Neural cell (in vitro differentiated cells): ENCODE data around the gene PHTF2. TPM values are rescaled to one million over a fixed set of nuclear protein-coding genes. Genes with fewer than 3 reads are reported as not detected.

Experiments used
- H2AFZ ChIP-seq: fragments of 200-600, 300-800 bp; sonication (generic), shearing (Covaris generic); 2 replicates; pipeline ENCODE4 v1.6.0; 2014; ENCODE audit warnings: low read depth, mild to moderate bottlenecking, antibody characterized with exemption, low read length, moderate library complexity
- H3F3A ChIP-seq: fragments of 200-600 bp; shearing (Covaris generic); 2 replicates; pipeline ENCODE4 v1.6.1; 2016; ENCODE audit warnings: mild to moderate bottlenecking, moderate library complexity, mixed read lengths, antibody characterized with exemption, low read length; ENCODE audit not compliant: insufficient read depth, poor library complexity, severe bottlenecking
- H3K27ac ChIP-seq: fragments of 200-600, 300-800 bp; sonication (generic), shearing (Covaris generic); 2 replicates; pipeline ENCODE4 v1.5.1; 2014; ENCODE audit warnings: mild to moderate bottlenecking, low read length, moderate library complexity
- H3K27me3 ChIP-seq: fragments of 300-800, 200-600 bp; sonication (generic), shearing (Covaris generic); 2 replicates; pipeline ENCODE4 v1.6.0; 2014; ENCODE audit warnings: mild to moderate bottlenecking, low read depth, low read length, moderate library complexity; ENCODE audit not compliant: insufficient read depth
- H3K36me3 ChIP-seq: fragments of 300-800, 200-600 bp; sonication (generic), shearing (Covaris generic); 2 replicates; pipeline ENCODE4 v1.5.1; 2014; ENCODE audit warnings: mild to moderate bottlenecking, antibody characterized with exemption, low read length, moderate library complexity; ENCODE audit not compliant: insufficient read depth
- H3K4me2 ChIP-seq: fragments of 300-800, 200-600 bp; sonication (generic), shearing (Covaris generic); 2 replicates; pipeline ENCODE4 v1.6.0; 2014; ENCODE audit warnings: mild to moderate bottlenecking, low read length
- H3K4me3 ChIP-seq: fragments of 300-800, 200-600 bp; sonication (generic), shearing (Covaris generic); 2 replicates; pipeline ENCODE4 v1.5.1; 2014; ENCODE audit warnings: mild to moderate bottlenecking, low read length, moderate library complexity
- H3K79me2 ChIP-seq: fragments of 200-600 bp; shearing (Covaris generic); replicated peaks from 2 replicates; pipeline ENCODE4 v1.6.0; 2014; ENCODE audit warnings: mild to moderate bottlenecking, low read length, moderate library complexity; ENCODE audit not compliant: insufficient read depth
- H3K9ac ChIP-seq: fragments of 300-800, 200-600 bp; sonication (generic), shearing (Covaris generic); 2 replicates; pipeline ENCODE4 v1.6.1; 2016; ENCODE audit warnings: mild to moderate bottlenecking, low read length, mixed read lengths
- H3K9me2 ChIP-seq: fragments of 200-600 bp; shearing (Covaris generic); 2 replicates; pipeline ENCODE4 v1.6.1; 2016; ENCODE audit warnings: mild to moderate bottlenecking, low read length, mixed read lengths; ENCODE audit not compliant: insufficient read depth
- H3K9me3 ChIP-seq: fragments of 200-600, 300-800 bp; sonication (generic), shearing (Covaris generic); 2 replicates; pipeline ENCODE4 v1.6.1; 2016; ENCODE audit warnings: mild to moderate bottlenecking, mixed run types, low read length, moderate library complexity, mixed read lengths
- H4K20me1 ChIP-seq: fragments of 200-600 bp; shearing (Covaris generic); 2 replicates; pipeline ENCODE4 v1.6.1; 2016; ENCODE audit warnings: mild to moderate bottlenecking, mixed run types; ENCODE audit not compliant: insufficient read depth
- EP300 ChIP-seq: fragments of 450-650 bp; conservative IDR thresholded peaks from 2 replicates; pipeline ENCODE4 v1.6.1; 2014; ENCODE audit warnings: antibody characterized with exemption, mild to moderate bottlenecking, moderate library complexity; ENCODE audit not compliant: poor library complexity, severe bottlenecking
- EZH2 ChIP-seq: fragments of 200-600, 300-800 bp; shearing (Covaris generic), sonication (generic); IDR thresholded peaks from 2 replicates; pipeline ENCODE4 v1.6.1; 2014; ENCODE audit warnings: antibody characterized with exemption, low read length, borderline replicate concordance, mild to moderate bottlenecking; ENCODE audit not compliant: insufficient read depth, poor library complexity, severe bottlenecking
- MXI1 ChIP-seq: fragments of 450-650 bp; conservative IDR thresholded peaks from 2 replicates; pipeline ENCODE4 v1.6.1; 2014; ENCODE audit warnings: antibody characterized with exemption, mild to moderate bottlenecking; ENCODE audit not compliant: poor library complexity, severe bottlenecking
- POLR2AphosphoS5 ChIP-seq: IDR thresholded peaks from 2 replicates; pipeline ENCODE4 v1.6.1; 2012
- RAD21 ChIP-seq: fragments of 450-650 bp; conservative IDR thresholded peaks from 2 replicates; pipeline ENCODE4 v1.6.1; 2014; ENCODE audit warnings: antibody characterized with exemption, mild to moderate bottlenecking, moderate library complexity
- SMC3 ChIP-seq: fragments of 450-650 bp; conservative IDR thresholded peaks from 2 replicates; pipeline ENCODE4 v1.6.1; 2014; ENCODE audit warnings: antibody characterized with exemption, mild to moderate bottlenecking, moderate library complexity; ENCODE audit not compliant: poor library complexity
- TAF1 ChIP-seq: IDR thresholded peaks from 2 replicates; pipeline ENCODE4 v1.6.1; 2012; ENCODE audit warnings: low read depth
- polyA plus RNA-seq: library from polyadenylated mRNA; depleted of rRNA; stranded (reverse); fragments of >200 nt; gene quantifications from 2 replicates; pipeline ENCODE4 v1.2.3, GENCODE V29; 2014
- TF ChIP-seq, protein P1 (sequence below): fragments of 450-650 bp; IDR thresholded peaks from 2 replicates; pipeline ENCODE4 v1.5.1; 2014; ENCODE audit warnings: antibody characterized with exemption, mild to moderate bottlenecking, moderate library complexity; ENCODE audit not compliant: poor library complexity, severe bottlenecking
- TF ChIP-seq, protein P2 (sequence below): IDR thresholded peaks from 2 replicates; pipeline ENCODE4 v1.6.1; 2012; ENCODE audit warnings: borderline replicate concordance

The PHTF2 gene
- polyA plus RNA-seq, 1 donor from 2014 or later: 34.4 TPM

GRCh38 chr7:77822269-77822668 is 23.7 kb downstream of the PHTF2 start:
- Histone ChIP-seq H3K36me3 (no peaks in the 10 kb centered on the region), H3F3A (no peaks in the 10 kb centered on the region), H3K27ac (no peak overlapping the region), H3K9me3 (peaks cover 3% of the 10 kb centered on the region), H3K4me2 (no peak overlapping the region), H3K79me2 (peaks cover 4% of the 10 kb centered on the region), H2AFZ (no peak overlapping the region), H3K27me3 (no peaks in the 10 kb centered on the region), H4K20me1 (no peaks in the 10 kb centered on the region), H3K4me3 (no peak overlapping the region), H3K9me2 (no peaks in the 10 kb centered on the region), H3K9ac (no peak overlapping the region)
- TF ChIP-seq, protein P1, sequence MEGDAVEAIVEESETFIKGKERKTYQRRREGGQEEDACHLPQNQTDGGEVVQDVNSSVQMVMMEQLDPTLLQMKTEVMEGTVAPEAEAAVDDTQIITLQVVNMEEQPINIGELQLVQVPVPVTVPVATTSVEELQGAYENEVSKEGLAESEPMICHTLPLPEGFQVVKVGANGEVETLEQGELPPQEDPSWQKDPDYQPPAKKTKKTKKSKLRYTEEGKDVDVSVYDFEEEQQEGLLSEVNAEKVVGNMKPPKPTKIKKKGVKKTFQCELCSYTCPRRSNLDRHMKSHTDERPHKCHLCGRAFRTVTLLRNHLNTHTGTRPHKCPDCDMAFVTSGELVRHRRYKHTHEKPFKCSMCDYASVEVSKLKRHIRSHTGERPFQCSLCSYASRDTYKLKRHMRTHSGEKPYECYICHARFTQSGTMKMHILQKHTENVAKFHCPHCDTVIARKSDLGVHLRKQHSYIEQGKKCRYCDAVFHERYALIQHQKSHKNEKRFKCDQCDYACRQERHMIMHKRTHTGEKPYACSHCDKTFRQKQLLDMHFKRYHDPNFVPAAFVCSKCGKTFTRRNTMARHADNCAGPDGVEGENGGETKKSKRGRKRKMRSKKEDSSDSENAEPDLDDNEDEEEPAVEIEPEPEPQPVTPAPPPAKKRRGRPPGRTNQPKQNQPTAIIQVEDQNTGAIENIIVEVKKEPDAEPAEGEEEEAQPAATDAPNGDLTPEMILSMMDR: no peak
- TF ChIP-seq EZH2: no peak
- TF ChIP-seq, protein P2, sequence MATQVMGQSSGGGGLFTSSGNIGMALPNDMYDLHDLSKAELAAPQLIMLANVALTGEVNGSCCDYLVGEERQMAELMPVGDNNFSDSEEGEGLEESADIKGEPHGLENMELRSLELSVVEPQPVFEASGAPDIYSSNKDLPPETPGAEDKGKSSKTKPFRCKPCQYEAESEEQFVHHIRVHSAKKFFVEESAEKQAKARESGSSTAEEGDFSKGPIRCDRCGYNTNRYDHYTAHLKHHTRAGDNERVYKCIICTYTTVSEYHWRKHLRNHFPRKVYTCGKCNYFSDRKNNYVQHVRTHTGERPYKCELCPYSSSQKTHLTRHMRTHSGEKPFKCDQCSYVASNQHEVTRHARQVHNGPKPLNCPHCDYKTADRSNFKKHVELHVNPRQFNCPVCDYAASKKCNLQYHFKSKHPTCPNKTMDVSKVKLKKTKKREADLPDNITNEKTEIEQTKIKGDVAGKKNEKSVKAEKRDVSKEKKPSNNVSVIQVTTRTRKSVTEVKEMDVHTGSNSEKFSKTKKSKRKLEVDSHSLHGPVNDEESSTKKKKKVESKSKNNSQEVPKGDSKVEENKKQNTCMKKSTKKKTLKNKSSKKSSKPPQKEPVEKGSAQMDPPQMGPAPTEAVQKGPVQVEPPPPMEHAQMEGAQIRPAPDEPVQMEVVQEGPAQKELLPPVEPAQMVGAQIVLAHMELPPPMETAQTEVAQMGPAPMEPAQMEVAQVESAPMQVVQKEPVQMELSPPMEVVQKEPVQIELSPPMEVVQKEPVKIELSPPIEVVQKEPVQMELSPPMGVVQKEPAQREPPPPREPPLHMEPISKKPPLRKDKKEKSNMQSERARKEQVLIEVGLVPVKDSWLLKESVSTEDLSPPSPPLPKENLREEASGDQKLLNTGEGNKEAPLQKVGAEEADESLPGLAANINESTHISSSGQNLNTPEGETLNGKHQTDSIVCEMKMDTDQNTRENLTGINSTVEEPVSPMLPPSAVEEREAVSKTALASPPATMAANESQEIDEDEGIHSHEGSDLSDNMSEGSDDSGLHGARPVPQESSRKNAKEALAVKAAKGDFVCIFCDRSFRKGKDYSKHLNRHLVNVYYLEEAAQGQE: no peak
- TF ChIP-seq TAF1: no peak
- TF ChIP-seq MXI1: no peak
- TF ChIP-seq SMC3: no peak
- TF ChIP-seq EP300: no peak
- no peak for TF ChIP-seq RAD21
- TF ChIP-seq POLR2AphosphoS5: no peak

DNA sequence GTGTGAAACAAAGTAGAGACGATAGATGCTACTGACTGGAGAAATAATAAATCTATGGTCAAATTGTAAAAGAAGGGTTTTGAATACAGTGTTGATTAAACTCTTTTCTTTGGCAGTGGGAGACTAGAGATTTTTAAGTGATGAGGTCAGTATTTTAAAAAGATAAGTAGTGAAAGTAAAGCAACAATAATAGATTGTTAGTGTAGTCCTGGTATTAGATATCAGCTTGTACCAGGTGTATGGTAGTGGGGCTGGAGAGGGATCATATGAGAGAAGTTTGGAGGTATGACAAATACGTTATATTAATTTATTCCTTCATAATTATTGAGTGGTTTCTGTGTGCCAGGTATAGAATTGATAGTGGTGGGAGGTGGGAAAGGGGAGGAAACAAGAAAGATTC is 25.2 kb downstream of the PHTF2 start:
- peaks cover 3% of the 10 kb centered on the region for H3K9me3 ChIP-seq
- no peak overlapping the region for H2AFZ ChIP-seq
- no peaks in the 10 kb centered on the region for H3K9me2 ChIP-seq
- no peaks in the 10 kb centered on the region for H3K36me3 ChIP-seq
- no peak overlapping the region for H3K4me3 ChIP-seq
- no peaks in the 10 kb centered on the region for H3K27me3 ChIP-seq
- no peak for TF ChIP-seq RAD21
- no peak for TF ChIP-seq TAF1
- TF ChIP-seq, protein P1: no peak
- TF ChIP-seq EP300: no peak
- TF ChIP-seq POLR2AphosphoS5: no peak
- TF ChIP-seq MXI1: no peak
- TF ChIP-seq EZH2: no peak
- no peak for TF ChIP-seq SMC3
- TF ChIP-seq, protein P2: no peak
- H3K27ac ChIP-seq: no peak overlapping the region
- peaks cover 4% of the 10 kb centered on the region for H3K79me2 ChIP-seq
- no peaks in the 10 kb centered on the region for H3F3A ChIP-seq
- no peak overlapping the region for H3K4me2 ChIP-seq
- no peak overlapping the region for H3K9ac ChIP-seq
- H4K20me1 ChIP-seq: no peaks in the 10 kb centered on the region
